Measurements from ENCODE around the gene PKD1L1. TPM values are rescaled to one million over a fixed set of nuclear protein-coding genes. Genes with fewer than 3 reads are reported as not detected.

PKD1L1 gene
- total RNA-seq, 1 experiment from 2014 or later: 0.17 TPM

DNA sequence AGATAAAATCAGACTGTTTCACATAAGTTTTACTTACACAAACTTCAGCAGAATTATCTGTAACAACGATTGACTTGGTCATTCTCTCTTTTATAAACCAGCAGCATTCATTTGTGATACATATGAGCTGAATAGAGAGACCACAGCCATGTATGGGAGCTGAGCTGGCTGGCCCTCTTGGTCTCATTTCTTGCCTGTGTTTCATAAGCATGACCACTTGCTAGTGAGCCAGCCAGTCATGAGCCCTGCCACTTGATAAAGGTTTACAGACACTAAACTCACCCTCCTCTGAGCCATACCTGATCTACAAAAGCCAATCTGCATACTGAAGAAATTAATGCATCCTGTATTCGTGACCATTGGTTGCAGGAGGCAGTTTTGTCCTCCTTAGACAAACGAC, 82.1 kb downstream of the PKD1L1 start:
- no TSS peak for BruUV-seq (replicated peaks)

More for the DNA sequence above, 82.1 kb downstream of the PKD1L1 start:
- ATAC-seq (no peak), DNase-seq (ENCODE audit: low read depth, low spot score) (no peak)
- no peak overlapping the region for H3K27ac ChIP-seq (ENCODE audit: low read depth, low read length)
- no peaks in the 10 kb centered on the region for H3K36me3 ChIP-seq (ENCODE audit: control insufficient read depth in 1 of 2, insufficient read depth in 2 of 2, low read length in 2 of 2)
- no peak overlapping the region for H3K4me2 ChIP-seq (ENCODE audit: low read length)
- POLR2A ChIA-PET: no interaction called here
- H3K9me3 ChIP-seq (ENCODE audit: control insufficient read depth in 1 of 2, insufficient read depth in 1 of 2, low read depth in 1 of 2, low read length in 2 of 2): no peaks in the 10 kb centered on the region
- intact Hi-C loops (cut with micrococcal nuclease): no loop called here
- no peaks in the 10 kb centered on the region for H3K9me2 ChIP-seq (ENCODE audit: insufficient read depth)
- no peaks in the 10 kb centered on the region for H3K27me3 ChIP-seq (ENCODE audit: insufficient read depth, low read length)
- CTCF ChIA-PET: no interaction called here
- no peaks in the 10 kb centered on the region for H4K20me1 ChIP-seq (ENCODE audit: insufficient read depth)
- no peaks in the 10 kb centered on the region for H3K79me2 ChIP-seq (ENCODE audit: insufficient read depth, low read length)
- H3K4me3 ChIP-seq (replicated peaks in 1 of 2; ENCODE audit: low read depth in 1 of 2, low read length in 2 of 2): no peak overlapping the region
- no peaks in the 10 kb centered on the region for H3K4me1 ChIP-seq (ENCODE audit: control insufficient read depth in 1 of 2, insufficient read depth in 2 of 2, low read length in 2 of 2)
- no peak overlapping the region for H2AFZ ChIP-seq (ENCODE audit: low read depth, low read length, poor library complexity, severe bottlenecking)
- TF ChIP-seq ZBTB33 (IDR thresholded peaks at IDR 0.05; ENCODE audit: extremely low read depth, insufficient replicate concordance, low read length) (no peak), YY1 (IDR thresholded peaks at IDR 0.05; ENCODE audit: extremely low read depth, insufficient replicate concordance, low read depth, low read length) (no peak), ZFX (IDR thresholded peaks at IDR 0.05) (no peak), SP1 (IDR thresholded peaks at IDR 0.05; ENCODE audit: low read depth) (no peak), RAD21 (IDR thresholded peaks at IDR 0.05; ENCODE audit: low read depth) (no peak)
- TF ChIP-seq, protein P1, sequence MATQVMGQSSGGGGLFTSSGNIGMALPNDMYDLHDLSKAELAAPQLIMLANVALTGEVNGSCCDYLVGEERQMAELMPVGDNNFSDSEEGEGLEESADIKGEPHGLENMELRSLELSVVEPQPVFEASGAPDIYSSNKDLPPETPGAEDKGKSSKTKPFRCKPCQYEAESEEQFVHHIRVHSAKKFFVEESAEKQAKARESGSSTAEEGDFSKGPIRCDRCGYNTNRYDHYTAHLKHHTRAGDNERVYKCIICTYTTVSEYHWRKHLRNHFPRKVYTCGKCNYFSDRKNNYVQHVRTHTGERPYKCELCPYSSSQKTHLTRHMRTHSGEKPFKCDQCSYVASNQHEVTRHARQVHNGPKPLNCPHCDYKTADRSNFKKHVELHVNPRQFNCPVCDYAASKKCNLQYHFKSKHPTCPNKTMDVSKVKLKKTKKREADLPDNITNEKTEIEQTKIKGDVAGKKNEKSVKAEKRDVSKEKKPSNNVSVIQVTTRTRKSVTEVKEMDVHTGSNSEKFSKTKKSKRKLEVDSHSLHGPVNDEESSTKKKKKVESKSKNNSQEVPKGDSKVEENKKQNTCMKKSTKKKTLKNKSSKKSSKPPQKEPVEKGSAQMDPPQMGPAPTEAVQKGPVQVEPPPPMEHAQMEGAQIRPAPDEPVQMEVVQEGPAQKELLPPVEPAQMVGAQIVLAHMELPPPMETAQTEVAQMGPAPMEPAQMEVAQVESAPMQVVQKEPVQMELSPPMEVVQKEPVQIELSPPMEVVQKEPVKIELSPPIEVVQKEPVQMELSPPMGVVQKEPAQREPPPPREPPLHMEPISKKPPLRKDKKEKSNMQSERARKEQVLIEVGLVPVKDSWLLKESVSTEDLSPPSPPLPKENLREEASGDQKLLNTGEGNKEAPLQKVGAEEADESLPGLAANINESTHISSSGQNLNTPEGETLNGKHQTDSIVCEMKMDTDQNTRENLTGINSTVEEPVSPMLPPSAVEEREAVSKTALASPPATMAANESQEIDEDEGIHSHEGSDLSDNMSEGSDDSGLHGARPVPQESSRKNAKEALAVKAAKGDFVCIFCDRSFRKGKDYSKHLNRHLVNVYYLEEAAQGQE (IDR thresholded peaks at IDR 0.05; ENCODE audit: low read depth): no peak
- TF ChIP-seq, protein P2, sequence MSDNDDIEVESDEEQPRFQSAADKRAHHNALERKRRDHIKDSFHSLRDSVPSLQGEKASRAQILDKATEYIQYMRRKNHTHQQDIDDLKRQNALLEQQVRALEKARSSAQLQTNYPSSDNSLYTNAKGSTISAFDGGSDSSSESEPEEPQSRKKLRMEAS (IDR thresholded peaks at IDR 0.05): no peak
- TF ChIP-seq, protein P3, sequence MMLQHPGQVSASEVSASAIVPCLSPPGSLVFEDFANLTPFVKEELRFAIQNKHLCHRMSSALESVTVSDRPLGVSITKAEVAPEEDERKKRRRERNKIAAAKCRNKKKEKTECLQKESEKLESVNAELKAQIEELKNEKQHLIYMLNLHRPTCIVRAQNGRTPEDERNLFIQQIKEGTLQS (IDR thresholded peaks at IDR 0.05): no peak
- RAD21 ChIA-PET (ENCODE audit: low non-redundant PET in 1 of 2, low total read pairs in 2 of 2, uncharacterized antibody in 2 of 2, unreplicated experiment in 2 of 2): no interaction called here
- no peak overlapping the region for H3K9ac ChIP-seq (ENCODE audit: low read length)

All from HCT116 (cell line).